HepG2 (cell line): ENCODE data around the gene SALL4. TPM values are rescaled to one million over a fixed set of nuclear protein-coding genes. Genes with fewer than 3 reads are reported as not detected.
A peak's percentile ranks its signal among the peaks of the same experiment; 100 is the strongest.

Experiments
- DZIP1 ChIP-seq: sonication (generic); formaldehyde crosslinking; IDR thresholded peaks from 2 replicates; pipeline ENCODE4 v1.5.0; 2020; ENCODE audit warnings: mild to moderate bottlenecking, missing genetic modification reagents
- KLF11 ChIP-seq: IDR thresholded peaks from 2 replicates; pipeline ENCODE4 v1.6.1; 2016; ENCODE audit warnings: missing compliant biosample characterization
- MTA1 ChIP-seq: sonication (generic); formaldehyde crosslinking; IDR thresholded peaks from 2 replicates; pipeline ENCODE4 v1.4.0; 2020; ENCODE audit warnings: missing genetic modification reagents, mild to moderate bottlenecking, borderline replicate concordance
- NONO ChIP-seq, 2 experiments: fragments of 450-650 bp in 1 of 2; sonication (generic) in 1 of 2; formaldehyde crosslinking in 1 of 2; IDR thresholded peaks in 1 of 2; conservative IDR thresholded peaks in 1 of 2; 2 replicates each; pipeline versions ENCODE4 v1.6.1 to v1.8.0; 2017 to 2022; ENCODE audit warnings: mild to moderate bottlenecking in 1 of 2, missing genetic modification reagents in 1 of 2, moderate library complexity in 1 of 2
- SMC3 ChIP-seq: IDR thresholded peaks from 2 replicates; pipeline ENCODE4 v1.6.1; 2011; ENCODE audit warnings: low read length, improper control_type of control experiment
- THAP9 ChIP-seq: sonication (generic); formaldehyde crosslinking; IDR thresholded peaks from 2 replicates; pipeline ENCODE4; 2020; ENCODE audit warnings: missing genetic modification reagents, mild to moderate bottlenecking, borderline replicate concordance
- ZMAT3 ChIP-seq: sonication (generic); formaldehyde crosslinking; conservative IDR thresholded peaks from 2 replicates; pipeline ENCODE4 v1.7.0; 2021; ENCODE audit warnings: missing genetic modification reagents
- ZNF318 ChIP-seq: sonication (generic); formaldehyde crosslinking; IDR thresholded peaks from 2 replicates; pipeline ENCODE4 v1.4.0; 2020; ENCODE audit warnings: mild to moderate bottlenecking, missing genetic modification reagents
- ZNF530 ChIP-seq: sonication (generic); formaldehyde crosslinking; IDR thresholded peaks from 2 replicates; pipeline ENCODE4 v1.5.0; 2020; ENCODE audit warnings: low read depth, mild to moderate bottlenecking, missing genetic modification reagents
- ZNF580 ChIP-seq: IDR thresholded peaks from 2 replicates; pipeline ENCODE4 v1.6.1; 2016; ENCODE audit warnings: low read depth, borderline replicate concordance
- polyA plus RNA-seq, 8 experiments: library from polyadenylated mRNA; depleted of rRNA in 3 of 8; stranded (reverse) in 7 of 8; unstranded in 1 of 8; fragments of >200 nt; fragmentation: Illumina TruSeq in 4 of 8; extraction: Trizol in 4 of 8; gene quantifications; 2 replicates each; pipeline versions ENCODE4 v1.2.1 to v1.2.3, GENCODE V29; 2011 to 2016; ENCODE audit warnings: low read depth in 4 of 8, missing spikeins in 1 of 8, mixed read lengths in 1 of 8; ENCODE audit not compliant: insufficient read depth in 1 of 8
- total RNA-seq, 5 experiments: library from RNA; depleted of rRNA; stranded (reverse); fragments of >200 nt; fragmentation: Illumina TruSeq; extraction: Trizol; gene quantifications; 2 replicates each; pipeline ENCODE4 v1.2.3, GENCODE V29; 2016; ENCODE audit warnings: low read depth in 1 of 5

The SALL4 gene
- total and polyA plus RNA-seq, 2 of the 13 experiments (the other 11 are each of a cell fraction or from before 2014, with no cell fraction given): 0.33 to 1.8 TPM

GRCh38 chr20:51750037-51750769, 52.1 kb downstream of the SALL4 start (continued):
- TF ChIP-seq DZIP1 (CRISPR knock-in tag) (no peak), MTA1 (CRISPR knock-in tag) (0 out of 2 replicates have a peak, but pooled peaks have one; percentile 31), THAP9 (no peak), NONO (IDR thresholded peaks at IDR 0.05) (no peak), NONO (CRISPR knock-in tag; conservative IDR thresholded peaks at IDR 0.05) (no peak), KLF11 (CRISPR knock-in tag) (no peak), ZNF530 (no peak), ZMAT3 (peak; percentile 88), ZNF318 (CRISPR knock-in tag) (peak; percentile 38; the same call in 1 of the 2 replicates), ZNF580 (CRISPR knock-in tag) (peak; percentile 81; the same call in 1 of the 2 replicates), SMC3 (no peak; the same call in 1 of the 2 replicates)
